WTC11 (cell line): Measurements from ENCODE around the gene ZKSCAN7. TPM values are rescaled to one million over a fixed set of nuclear protein-coding genes. Genes with fewer than 3 reads are reported as not detected.
A peak's percentile ranks its signal among the peaks of the same experiment; 100 is the strongest.

Experiments
- ATAC-seq: fragments of 200-7000 bp; cut with Tn5 transposase; 2 replicates; pipeline ENCODE4 v1.10.0; 2021; ENCODE audit warnings: mild to moderate bottlenecking, moderate library complexity
- CTCF ChIA-PET: fragments of 300-600 bp; sonication (Branson Sonifier 250); formaldehyde crosslinking; loops from one replicate; lab custom pipeline; 2021; ENCODE audit warnings: antibody characterized with exemption; lab: Charles Lee
- POLR2A ChIA-PET: fragments of 350-600 bp; sonication (Branson Sonifier 250); formaldehyde crosslinking; loops from one replicate; lab custom pipeline; 2021; ENCODE audit warnings: antibody characterized with exemption; lab: Charles Lee
- DNase-seq: peaks from one replicate; pipeline ENCODE4 v3.0.0; 2021; ENCODE audit warnings: low spot score
- H3K27ac Mint-ChIP-seq: 2 replicates; pipeline ENCODE4 v1.8.0; 2021; ENCODE audit warnings: mixed read lengths
- H3K27me3 Mint-ChIP-seq: 2 replicates; pipeline ENCODE4 v1.8.0; 2021; ENCODE audit warnings: low read depth, mild to moderate bottlenecking, moderate library complexity, mixed read lengths
- H3K36me3 Mint-ChIP-seq: 2 replicates; pipeline ENCODE4 v1.8.0; 2021; ENCODE audit warnings: mixed read lengths
- H3K4me1 Mint-ChIP-seq: 2 replicates; pipeline ENCODE4 v1.8.0; 2022; ENCODE audit warnings: mixed read lengths
- H3K4me3 Mint-ChIP-seq: 2 replicates; pipeline ENCODE4 v1.8.0; 2021; ENCODE audit warnings: mild to moderate bottlenecking, moderate library complexity, mixed read lengths
- H3K9me3 Mint-ChIP-seq: 2 replicates; pipeline ENCODE4 v1.8.0; 2021; ENCODE audit warnings: mixed read lengths
- ATF1 ChIP-seq: sonication (generic); formaldehyde crosslinking; IDR thresholded peaks from 2 replicates; pipeline ENCODE4 v1.8.1; 2023; ENCODE audit warnings: mild to moderate bottlenecking, moderate library complexity, missing genetic modification reagents
- CBFB ChIP-seq: sonication (generic); formaldehyde crosslinking; IDR thresholded peaks from 2 replicates; pipeline ENCODE4 v1.8.1; 2022; ENCODE audit warnings: mild to moderate bottlenecking, low read depth, missing genetic modification reagents
- CREM ChIP-seq: sonication (generic); formaldehyde crosslinking; IDR thresholded peaks from 2 replicates; pipeline ENCODE4 v1.8.1; 2022; ENCODE audit warnings: mild to moderate bottlenecking, missing genetic modification reagents, moderate library complexity
- ESRRA ChIP-seq: sonication (generic); formaldehyde crosslinking; IDR thresholded peaks from 2 replicates; pipeline ENCODE4 v1.8.1; 2022; ENCODE audit warnings: mild to moderate bottlenecking, missing genetic modification reagents, borderline replicate concordance
- ETV6 ChIP-seq: sonication (generic); formaldehyde crosslinking; IDR thresholded peaks from 2 replicates; pipeline ENCODE4 v1.8.1; 2022; ENCODE audit warnings: mild to moderate bottlenecking, missing genetic modification reagents
- FOXK1 ChIP-seq: sonication (generic); formaldehyde crosslinking; IDR thresholded peaks from 2 replicates; pipeline ENCODE4 v1.8.0; 2022; ENCODE audit warnings: mild to moderate bottlenecking, moderate library complexity, missing genetic modification reagents
- FOXP1 ChIP-seq: sonication (generic); formaldehyde crosslinking; IDR thresholded peaks from 2 replicates; pipeline ENCODE4 v1.8.0; 2022; ENCODE audit warnings: missing genetic modification reagents, mild to moderate bottlenecking, moderate library complexity, borderline replicate concordance
- NFATC4 ChIP-seq: fragments of 250-450 bp; sonication (Bioruptor Pico); IDR thresholded peaks from 2 replicates; pipeline ENCODE4 v1.9.0; 2021; ENCODE audit warnings: mild to moderate bottlenecking
- NFE2L1 ChIP-seq: sonication (generic); formaldehyde crosslinking; IDR thresholded peaks from 2 replicates; pipeline ENCODE4 v1.8.1; 2023; ENCODE audit warnings: missing genetic modification reagents
- NFYB ChIP-seq: sonication (generic); formaldehyde crosslinking; conservative IDR thresholded peaks from 2 replicates; pipeline ENCODE4 v1.8.0; 2022; ENCODE audit warnings: low read depth, missing genetic modification reagents
- NR3C1 ChIP-seq: sonication (generic); formaldehyde crosslinking; conservative IDR thresholded peaks from 2 replicates; pipeline ENCODE4 v1.8.1; 2023; ENCODE audit warnings: low read depth, mild to moderate bottlenecking, missing genetic modification reagents
- ZBTB21 ChIP-seq: sonication (generic); formaldehyde crosslinking; IDR thresholded peaks from 2 replicates; pipeline ENCODE4 v1.8.1; 2023; ENCODE audit warnings: mild to moderate bottlenecking, missing genetic modification reagents, borderline replicate concordance
- ZNF121 ChIP-seq: sonication (generic); formaldehyde crosslinking; IDR thresholded peaks from 2 replicates; pipeline ENCODE4 v1.8.0; 2023; ENCODE audit warnings: missing genetic modification reagents
- ZNF263 ChIP-seq: sonication (generic); formaldehyde crosslinking; IDR thresholded peaks from 2 replicates; pipeline ENCODE4 v1.8.1; 2022; ENCODE audit warnings: low read depth, mild to moderate bottlenecking, moderate library complexity, missing genetic modification reagents
- ZNF423 ChIP-seq: fragments of 250-450 bp; sonication (Bioruptor Pico); IDR thresholded peaks from 2 replicates; pipeline ENCODE4 v2.1.2; 2022; ENCODE audit warnings: mild to moderate bottlenecking, moderate library complexity
- total RNA-seq: library from RNA; stranded (reverse); gene quantifications from 3 replicates; pipeline ENCODE4 v1.2.3, GENCODE V29; 2021
- TF ChIP-seq, protein P1 (sequence below): sonication (generic); formaldehyde crosslinking; IDR thresholded peaks from 2 replicates; pipeline ENCODE4 v1.8.1; 2023; ENCODE audit warnings: mild to moderate bottlenecking, missing genetic modification reagents, borderline replicate concordance
- TF ChIP-seq, protein P2 (sequence below): fragments of 250-450 bp; sonication (Bioruptor Pico); IDR thresholded peaks from 2 replicates; pipeline ENCODE4 v1.9.0; 2021; ENCODE audit warnings: mild to moderate bottlenecking
- TF ChIP-seq, protein P3 (sequence below): sonication (generic); formaldehyde crosslinking; IDR thresholded peaks from 2 replicates; pipeline ENCODE4 v1.8.1; 2022; ENCODE audit warnings: missing genetic modification reagents, borderline replicate concordance
- TF ChIP-seq, protein P4 (sequence below): sonication (generic); formaldehyde crosslinking; IDR thresholded peaks from 2 replicates; pipeline ENCODE4 v1.8.1; 2023; ENCODE audit warnings: mild to moderate bottlenecking, missing genetic modification reagents

Gene ZKSCAN7
- total RNA-seq, 1 experiment from 2014 or later, result 9.4 TPM

DNA sequence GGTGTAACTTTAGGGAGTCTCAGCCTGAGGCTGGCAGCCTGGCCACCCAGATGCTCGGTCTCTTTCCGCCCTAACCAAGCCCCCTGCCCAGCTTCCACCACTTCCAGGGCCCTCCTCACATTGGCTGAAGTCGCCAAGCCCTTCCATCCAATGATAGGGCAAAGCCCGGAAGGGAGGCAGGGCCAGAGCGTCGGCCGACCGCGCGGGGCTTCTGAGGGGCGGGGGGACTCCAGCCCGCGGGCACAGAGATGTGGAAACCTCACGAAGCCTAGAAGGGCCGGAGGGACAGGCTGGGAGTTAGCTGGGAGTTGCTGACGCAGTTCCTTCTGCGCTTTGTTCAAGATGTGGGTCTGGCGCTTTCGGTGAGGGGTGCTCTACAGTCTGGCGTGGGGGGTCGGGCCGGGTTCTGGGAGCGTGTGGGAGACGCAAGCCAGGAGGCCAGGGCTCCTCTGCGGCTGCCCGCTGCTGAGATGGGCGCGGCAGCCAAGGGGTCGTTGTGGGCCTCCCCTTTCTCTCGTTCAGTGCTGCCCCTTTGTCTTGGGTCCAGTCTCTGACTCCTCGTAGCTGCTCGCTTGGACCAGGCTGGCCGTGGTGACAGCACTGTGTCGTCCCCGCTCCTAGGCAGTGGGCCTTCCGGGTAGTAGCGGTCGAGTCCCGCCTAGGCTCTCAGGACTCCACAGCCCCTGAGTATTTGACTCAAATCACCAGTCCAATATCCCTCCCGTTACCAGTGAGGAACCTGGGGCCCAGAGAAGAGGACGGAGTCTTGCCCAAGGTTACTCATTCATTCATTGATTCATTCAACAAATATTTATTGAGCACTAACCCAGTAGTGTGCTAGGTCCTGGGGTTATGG is 29.9 kb downstream of the ZKSCAN7 start, which contains the start of gene ZNF660:
Gene ZNF660, plus strand, starts transcription at position 319 of the 856 bp plus-strand sequence. CDS start 9,230 bp downstream, outside the sequence.
- DNase-seq, result peak; percentile 87
- POLR2A ChIA-PET, result interaction anchor here (0.7 to 1.6 kb wide), 5 partner anchors 21 to 177 kb away, joined by 3 to 6 read pairs (median 4); partner anchors contain the start of genes KIAA1143, KIF15, ZNF197 and ZNF35
- Mint-ChIP-seq H3K27ac (peak within 1 kb of the TSS; percentile 94), H3K27me3 (peaks cover 14% of the 10 kb centered on the region), H3K4me3 (peak within 1 kb of the TSS; percentile 94), H3K36me3 (peaks cover 32% of the 10 kb centered on the region), H3K9me3 (no peaks in the 10 kb centered on the region)
- CTCF ChIA-PET, result no interaction called here
- TF ChIP-seq ESRRA (CRISPR knock-in tag) (0 out of 2 replicates have a peak, but pooled peaks have one; percentile 40), CREM (CRISPR knock-in tag) (peak; percentile 86; the same call in 1 of the 2 replicates), CBFB (CRISPR knock-in tag) (peak; percentile 68; the same call in 1 of the 2 replicates), ZNF121 (no peak), FOXP1 (CRISPR knock-in tag) (peak; percentile 64; the same call in 1 of the 2 replicates), ZNF423 (CRISPR knock-in tag) (peak; percentile 16; the same call in 1 of the 2 replicates), NFYB (CRISPR knock-in tag) (peak; percentile 49), ETV6 (CRISPR knock-in tag) (0 out of 2 replicates have a peak, but pooled peaks have one; percentile 21), NR3C1 (CRISPR knock-in tag) (no peak), FOXK1 (no peak), ZBTB21 (CRISPR knock-in tag) (0 out of 2 replicates have a peak, but pooled peaks have one; percentile 11), NFE2L1 (CRISPR knock-in tag) (no peak)
- TF ChIP-seq, protein P1, sequence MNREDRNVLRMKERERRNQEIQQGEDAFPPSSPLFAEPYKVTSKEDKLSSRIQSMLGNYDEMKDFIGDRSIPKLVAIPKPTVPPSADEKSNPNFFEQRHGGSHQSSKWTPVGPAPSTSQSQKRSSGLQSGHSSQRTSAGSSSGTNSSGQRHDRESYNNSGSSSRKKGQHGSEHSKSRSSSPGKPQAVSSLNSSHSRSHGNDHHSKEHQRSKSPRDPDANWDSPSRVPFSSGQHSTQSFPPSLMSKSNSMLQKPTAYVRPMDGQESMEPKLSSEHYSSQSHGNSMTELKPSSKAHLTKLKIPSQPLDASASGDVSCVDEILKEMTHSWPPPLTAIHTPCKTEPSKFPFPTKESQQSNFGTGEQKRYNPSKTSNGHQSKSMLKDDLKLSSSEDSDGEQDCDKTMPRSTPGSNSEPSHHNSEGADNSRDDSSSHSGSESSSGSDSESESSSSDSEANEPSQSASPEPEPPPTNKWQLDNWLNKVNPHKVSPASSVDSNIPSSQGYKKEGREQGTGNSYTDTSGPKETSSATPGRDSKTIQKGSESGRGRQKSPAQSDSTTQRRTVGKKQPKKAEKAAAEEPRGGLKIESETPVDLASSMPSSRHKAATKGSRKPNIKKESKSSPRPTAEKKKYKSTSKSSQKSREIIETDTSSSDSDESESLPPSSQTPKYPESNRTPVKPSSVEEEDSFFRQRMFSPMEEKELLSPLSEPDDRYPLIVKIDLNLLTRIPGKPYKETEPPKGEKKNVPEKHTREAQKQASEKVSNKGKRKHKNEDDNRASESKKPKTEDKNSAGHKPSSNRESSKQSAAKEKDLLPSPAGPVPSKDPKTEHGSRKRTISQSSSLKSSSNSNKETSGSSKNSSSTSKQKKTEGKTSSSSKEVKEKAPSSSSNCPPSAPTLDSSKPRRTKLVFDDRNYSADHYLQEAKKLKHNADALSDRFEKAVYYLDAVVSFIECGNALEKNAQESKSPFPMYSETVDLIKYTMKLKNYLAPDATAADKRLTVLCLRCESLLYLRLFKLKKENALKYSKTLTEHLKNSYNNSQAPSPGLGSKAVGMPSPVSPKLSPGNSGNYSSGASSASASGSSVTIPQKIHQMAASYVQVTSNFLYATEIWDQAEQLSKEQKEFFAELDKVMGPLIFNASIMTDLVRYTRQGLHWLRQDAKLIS (CRISPR knock-in tag), result peak; percentile 39; the same call in 1 of the 2 replicates
- TF ChIP-seq, protein P2, sequence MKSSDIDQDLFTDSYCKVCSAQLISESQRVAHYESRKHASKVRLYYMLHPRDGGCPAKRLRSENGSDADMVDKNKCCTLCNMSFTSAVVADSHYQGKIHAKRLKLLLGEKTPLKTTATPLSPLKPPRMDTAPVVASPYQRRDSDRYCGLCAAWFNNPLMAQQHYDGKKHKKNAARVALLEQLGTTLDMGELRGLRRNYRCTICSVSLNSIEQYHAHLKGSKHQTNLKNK, result no peak
- TF ChIP-seq, all 79 proteins: peak for 9
- H3K4me1 Mint-ChIP-seq, result peaks cover 22% of the 10 kb centered on the region
- ATAC-seq, result peak; percentile 99

DNA sequence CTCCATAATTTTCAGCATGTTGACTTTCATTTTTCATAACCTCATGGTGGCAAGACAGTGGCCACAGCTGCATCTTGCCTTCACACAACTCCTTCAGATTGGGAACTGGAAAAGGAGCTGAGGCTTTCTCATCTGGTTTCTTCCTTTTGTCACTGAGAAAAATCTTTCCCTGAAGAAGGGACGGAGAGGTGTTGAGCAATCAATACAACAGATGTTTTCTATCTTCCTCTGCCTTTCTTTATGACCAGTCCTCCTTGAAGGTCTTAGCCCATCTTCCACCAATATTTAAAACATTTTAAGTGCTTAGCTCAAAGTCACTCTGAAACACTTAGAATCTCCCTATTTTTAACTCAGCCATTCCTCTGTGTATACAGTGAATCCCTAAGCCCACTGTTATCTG is 41.6 kb downstream of the ZKSCAN7 start:
- Mint-ChIP-seq H3K27ac (no peak overlapping the region), H3K27me3 (no peaks in the 10 kb centered on the region), H3K36me3 (peaks cover 72% of the 10 kb centered on the region), H3K4me3 (no peak overlapping the region), H3K4me1 (no peaks in the 10 kb centered on the region), H3K9me3 (peaks cover 48% of the 10 kb centered on the region)
- ChIA-PET POLR2A (no interaction called here), CTCF (no interaction called here)
- DNase-seq, result no peak
- no peak for ATAC-seq
- TF ChIP-seq ZNF263 (CRISPR knock-in tag) (no peak), NFATC4 (CRISPR knock-in tag) (no peak), ATF1 (CRISPR knock-in tag) (no peak)
- TF ChIP-seq, protein P1 (CRISPR knock-in tag), result no peak
- TF ChIP-seq, protein P3, sequence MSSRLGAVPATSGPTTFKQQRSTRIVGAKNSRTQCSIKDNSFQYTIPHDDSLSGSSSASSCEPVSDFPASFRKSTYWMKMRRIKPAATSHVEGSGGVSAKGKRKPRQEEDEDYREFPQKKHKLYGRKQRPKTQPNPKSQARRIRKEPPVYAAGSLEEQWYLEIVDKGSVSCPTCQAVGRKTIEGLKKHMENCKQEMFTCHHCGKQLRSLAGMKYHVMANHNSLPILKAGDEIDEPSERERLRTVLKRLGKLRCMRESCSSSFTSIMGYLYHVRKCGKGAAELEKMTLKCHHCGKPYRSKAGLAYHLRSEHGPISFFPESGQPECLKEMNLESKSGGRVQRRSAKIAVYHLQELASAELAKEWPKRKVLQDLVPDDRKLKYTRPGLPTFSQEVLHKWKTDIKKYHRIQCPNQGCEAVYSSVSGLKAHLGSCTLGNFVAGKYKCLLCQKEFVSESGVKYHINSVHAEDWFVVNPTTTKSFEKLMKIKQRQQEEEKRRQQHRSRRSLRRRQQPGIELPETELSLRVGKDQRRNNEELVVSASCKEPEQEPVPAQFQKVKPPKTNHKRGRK (CRISPR knock-in tag), result no peak
- TF ChIP-seq, protein P4, sequence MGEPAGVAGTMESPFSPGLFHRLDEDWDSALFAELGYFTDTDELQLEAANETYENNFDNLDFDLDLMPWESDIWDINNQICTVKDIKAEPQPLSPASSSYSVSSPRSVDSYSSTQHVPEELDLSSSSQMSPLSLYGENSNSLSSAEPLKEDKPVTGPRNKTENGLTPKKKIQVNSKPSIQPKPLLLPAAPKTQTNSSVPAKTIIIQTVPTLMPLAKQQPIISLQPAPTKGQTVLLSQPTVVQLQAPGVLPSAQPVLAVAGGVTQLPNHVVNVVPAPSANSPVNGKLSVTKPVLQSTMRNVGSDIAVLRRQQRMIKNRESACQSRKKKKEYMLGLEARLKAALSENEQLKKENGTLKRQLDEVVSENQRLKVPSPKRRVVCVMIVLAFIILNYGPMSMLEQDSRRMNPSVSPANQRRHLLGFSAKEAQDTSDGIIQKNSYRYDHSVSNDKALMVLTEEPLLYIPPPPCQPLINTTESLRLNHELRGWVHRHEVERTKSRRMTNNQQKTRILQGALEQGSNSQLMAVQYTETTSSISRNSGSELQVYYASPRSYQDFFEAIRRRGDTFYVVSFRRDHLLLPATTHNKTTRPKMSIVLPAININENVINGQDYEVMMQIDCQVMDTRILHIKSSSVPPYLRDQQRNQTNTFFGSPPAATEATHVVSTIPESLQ (CRISPR knock-in tag), result no peak
